GM19452 (cell line): ENCODE measurements around the gene TPT1.
"Not testable (repeated sequence)": the region's sequence is repeated elsewhere in the genome, so short reads cannot be mapped to it uniquely, and the experiment has no call there.

ENCODE experiments used
- ATAC-seq: cut with Tn5 transposase; IDR thresholded peaks from one replicate; pipeline ENCODE4 v1.9.1; 2021; ENCODE audit not compliant: unreplicated experiment

Gene TPT1

DNA sequence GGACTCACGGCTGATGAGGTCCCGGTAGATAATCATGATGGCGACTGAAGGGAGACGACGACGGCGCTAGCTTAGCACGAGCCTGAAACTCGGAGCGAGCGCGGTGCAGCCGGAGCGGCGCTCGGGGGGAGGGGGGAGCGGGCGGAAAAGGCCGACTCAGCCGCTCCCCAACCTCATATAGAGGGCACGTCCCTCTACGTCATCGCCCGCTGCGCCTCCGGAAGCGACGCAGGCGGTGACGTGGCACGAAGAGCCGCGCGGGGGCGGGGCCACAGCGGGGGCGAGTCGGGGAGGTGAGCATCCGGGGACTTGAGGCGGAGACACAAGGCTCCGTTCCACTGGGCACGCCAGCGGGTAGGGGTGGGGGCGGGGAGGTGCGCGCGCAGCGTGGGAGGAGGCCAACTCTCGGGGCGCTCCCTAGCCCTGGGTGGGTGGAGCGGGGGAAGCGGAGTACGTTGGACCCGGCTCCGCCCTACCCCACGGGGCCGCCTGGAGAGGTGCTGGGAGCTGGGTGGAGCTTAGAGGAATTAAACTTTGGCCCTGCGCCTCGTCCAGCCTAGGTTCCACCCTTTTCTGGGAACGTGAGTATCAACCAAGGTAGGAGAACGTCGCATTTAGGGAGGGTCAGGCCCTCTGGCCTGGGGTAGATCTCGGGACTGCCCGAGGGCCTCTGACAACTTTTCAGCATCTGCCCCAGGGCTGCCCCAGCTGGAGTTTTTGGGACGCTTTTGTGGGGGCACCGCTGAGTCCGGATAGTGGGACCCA, at the start of gene TPT1:
Gene TPT1, minus strand, starts transcription at position 150 of the 765 bp plus-strand sequence. Its CDS starts 114 bp downstream, at position 36.
- peak; percentile 84 for ATAC-seq

DNA sequence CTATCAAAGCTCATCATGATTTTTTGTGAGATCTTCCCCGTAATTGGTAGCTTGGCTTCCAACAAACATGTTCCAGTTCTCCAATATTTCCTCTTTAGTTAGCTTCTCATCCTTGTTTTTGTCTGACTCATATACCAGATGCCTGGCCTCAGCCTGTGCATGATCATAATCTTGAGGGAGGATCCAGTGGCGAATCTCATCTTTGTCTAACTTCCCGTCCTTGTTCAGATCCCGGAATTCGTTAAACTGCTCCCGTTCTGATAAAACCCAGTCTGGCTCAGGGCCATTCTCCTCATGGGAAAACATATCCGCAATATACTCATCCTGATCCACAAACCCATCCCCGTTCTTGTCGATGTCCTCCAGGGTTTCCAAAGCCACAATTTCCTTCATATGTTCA, 49.4 kb upstream of the TPT1 start:
- not testable (repeated sequence) for ATAC-seq

GRCh38 chr13:45388664-45389063, 47.7 kb upstream of the TPT1 start:
- ATAC-seq: no peak

DNA sequence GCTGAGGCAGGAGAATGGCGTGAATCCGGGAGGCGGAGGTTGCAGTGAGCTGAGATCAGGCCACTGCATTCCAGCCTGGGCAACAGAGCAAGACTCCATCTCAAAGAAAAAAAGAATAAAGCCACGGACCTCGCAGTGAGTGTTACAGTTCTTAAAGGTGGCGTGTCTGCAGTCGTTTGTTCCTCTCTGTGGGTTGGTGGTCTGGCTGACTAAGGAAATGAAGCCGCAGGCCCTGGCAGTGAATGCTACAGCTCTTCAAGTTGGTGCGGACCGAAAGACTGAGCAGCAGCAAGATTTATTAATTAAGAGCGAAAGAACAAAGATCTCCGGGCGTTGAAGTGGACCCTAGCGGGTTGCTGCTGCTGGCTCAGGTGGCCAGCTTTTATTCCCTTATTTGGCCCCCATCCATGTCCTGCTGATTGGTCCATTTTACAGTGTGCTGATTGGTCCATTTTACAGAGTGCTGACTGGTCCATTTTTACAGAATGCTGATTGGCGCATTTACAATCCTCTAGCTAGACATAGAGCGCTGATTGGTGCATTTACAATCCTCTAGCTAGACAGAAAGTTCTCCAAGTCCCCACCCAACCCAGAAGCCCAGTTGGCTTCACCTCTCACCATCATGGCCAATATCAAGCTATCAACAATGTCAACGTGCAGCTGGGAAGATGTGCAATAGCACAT, 46.1 kb upstream of the TPT1 start:
- ATAC-seq: not testable (repeated sequence)

DNA sequence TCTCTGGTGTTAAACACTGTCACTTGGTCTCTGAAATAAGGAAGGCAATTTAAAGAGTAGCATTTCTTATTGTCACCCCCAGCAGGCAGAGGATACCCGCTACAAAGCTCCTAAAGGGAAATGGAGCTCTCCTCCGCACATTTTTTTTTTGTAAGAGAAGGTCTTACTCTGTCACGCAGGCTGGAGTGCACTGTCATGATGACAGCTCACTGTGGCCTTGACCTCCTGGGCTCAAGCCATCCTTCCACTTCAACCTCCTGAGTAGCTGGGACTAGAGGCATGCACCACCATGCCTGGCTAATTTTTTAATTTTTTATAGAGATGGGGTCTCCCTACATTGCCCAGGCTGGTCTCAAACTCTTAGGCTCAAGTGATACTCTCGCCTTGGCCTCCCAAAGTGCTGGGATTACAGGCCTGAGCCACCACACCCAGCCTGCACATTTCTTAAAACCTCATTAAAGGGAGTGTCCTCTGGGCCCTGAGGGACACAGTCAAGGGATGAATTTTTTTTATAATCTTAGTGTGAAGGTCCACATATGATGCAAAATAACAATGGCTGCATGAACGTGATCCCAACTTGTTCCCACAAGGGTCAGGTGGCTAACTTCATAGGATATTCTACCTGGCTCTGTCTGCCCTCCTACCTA, 45.0 kb upstream of the TPT1 start:
- ATAC-seq: no peak

DNA sequence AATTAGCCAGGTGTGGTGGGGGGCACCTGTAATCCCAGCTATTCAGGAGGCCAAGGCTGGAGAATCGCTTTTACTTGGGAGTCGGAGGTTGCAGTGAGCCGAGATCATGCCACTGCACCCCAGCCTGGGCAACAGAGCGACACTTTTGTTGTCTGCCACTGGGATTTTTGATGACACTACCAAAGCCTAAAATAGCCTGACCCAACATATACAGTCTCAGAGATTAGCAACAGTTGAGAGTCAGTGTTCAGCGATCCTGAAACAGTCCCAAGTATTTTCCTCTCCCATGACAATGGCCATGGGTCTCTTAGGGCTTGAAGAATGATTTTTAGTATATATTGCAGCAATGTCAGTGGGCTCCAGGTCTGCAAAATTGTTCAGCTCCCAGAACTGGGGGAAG, 44.3 kb upstream of the TPT1 start:
- ATAC-seq: no peak

DNA sequence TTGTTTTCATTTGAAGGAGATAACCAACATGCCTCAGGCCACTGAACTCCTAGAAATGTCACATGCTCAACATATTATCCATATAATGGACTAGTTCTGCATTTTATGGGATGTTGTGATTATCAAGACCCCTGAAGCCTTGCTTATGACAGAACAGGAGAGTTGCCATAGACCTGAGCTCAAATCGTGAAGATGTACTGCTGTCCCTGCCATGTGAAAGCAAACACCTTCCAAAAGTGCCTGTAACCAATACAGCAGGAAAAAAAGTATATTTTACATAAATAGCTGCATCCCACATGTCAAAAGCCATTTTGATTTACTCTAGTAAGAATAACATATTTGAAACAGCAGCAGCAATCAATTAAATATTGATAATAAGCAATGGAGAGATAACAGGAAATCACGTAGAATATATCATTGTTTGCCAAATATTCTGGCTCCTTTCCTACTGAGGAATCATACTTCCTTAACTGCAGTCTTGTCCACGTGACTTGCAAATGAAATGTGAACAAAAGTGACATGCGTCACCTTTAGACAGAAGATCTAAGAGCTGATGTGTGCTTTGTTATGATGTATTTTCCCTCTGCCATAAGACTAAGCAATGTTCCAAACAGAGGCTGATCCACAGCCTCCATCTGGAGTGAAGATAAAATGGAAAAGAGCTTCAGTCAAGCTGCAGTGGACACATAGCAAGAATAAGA, 43.6 kb upstream of the TPT1 start:
- ATAC-seq: no peak

DNA sequence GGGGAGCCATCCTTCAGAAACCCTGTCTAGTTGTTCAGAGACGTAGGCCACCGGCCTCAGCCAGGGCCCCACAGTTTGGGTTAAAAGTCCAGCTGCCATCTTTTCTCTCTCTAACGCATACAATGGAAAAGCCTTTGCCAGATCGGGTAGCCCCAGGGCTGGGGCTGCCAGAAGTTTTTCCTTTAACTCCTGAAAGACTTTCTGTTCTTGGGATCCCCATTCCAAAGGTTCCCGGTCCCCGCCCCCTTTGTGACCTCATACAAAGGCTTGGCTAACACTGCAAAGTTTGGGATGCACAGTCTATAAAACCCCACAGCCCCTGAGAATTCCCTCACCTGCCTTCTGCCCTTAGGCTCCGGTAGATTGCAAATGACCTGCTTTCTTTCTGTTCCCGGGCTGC, 41.8 kb upstream of the TPT1 start:
- ATAC-seq: not testable (repeated sequence)

GRCh38 chr13:45381196-45381595, 40.2 kb upstream of the TPT1 start:
- no peak for ATAC-seq

DNA sequence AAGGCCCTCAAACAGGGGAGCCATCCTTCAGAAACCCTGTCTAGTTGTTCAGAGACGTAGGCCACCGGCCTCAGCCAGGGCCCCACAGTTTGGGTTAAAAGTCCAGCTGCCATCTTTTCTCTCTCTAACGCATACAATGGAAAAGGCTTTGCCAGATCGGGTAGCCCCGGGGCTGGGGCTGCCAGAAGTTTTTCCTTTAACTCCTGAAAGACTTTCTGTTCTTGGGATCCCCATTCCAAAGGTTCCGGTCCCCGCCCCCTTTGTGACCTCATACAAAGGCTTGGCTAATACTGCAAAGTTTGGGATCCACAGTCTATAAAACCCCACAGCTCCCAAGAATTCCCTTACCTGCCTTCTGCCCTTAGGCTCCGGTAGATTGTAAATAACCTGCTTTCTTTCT, 39.7 kb upstream of the TPT1 start:
- not testable (repeated sequence) for ATAC-seq

GRCh38 chr13:45379516-45379915, 38.5 kb upstream of the TPT1 start:
- not testable (repeated sequence) for ATAC-seq

GRCh38 chr13:45378786-45379185, 37.8 kb upstream of the TPT1 start:
- not testable (repeated sequence) for ATAC-seq

- ATAC-seq: not testable (repeated sequence)
Measured at GRCh38 chr13:45377314-45377713, 36.3 kb upstream of the TPT1 start.

DNA sequence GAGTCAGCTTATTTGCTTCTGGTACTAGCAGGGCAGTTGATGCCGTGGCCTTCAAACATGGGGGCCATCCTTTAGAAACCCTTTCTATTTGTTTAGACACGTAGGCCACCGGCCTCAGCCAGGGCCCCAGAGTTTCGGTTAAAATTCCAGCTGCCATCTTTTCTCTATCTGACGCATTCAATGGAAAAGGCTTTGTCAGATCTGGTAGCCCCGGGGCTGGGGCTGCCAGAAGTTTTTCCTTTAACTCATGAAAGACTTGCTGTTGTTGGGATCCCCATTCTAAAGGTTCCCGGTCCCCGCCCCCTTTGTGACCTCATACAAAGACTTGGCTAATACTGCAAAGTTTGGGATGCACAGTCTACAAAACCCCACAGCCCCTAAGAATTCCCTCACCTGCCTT, 35.7 kb upstream of the TPT1 start:
- ATAC-seq: not testable (repeated sequence)

DNA sequence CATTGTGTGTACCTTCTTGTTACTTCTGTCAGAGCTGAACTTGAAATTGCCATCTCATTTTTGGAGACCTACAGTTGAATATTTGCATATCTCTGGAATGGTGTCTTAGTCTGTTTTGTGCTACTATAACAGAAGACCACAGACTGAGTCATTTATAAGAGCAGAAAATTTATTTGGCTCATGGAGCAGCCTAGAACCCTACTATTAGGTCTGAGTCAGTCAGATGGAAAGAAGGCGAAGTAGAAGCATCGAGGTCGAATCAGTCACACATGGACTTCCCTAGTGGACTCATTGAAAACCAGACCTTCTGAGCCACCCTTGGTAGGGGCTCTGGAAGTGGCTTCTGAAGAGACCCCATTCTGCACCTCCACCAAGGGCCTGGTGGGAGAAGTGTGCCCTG, 33.9 kb upstream of the TPT1 start:
- no peak for ATAC-seq

DNA sequence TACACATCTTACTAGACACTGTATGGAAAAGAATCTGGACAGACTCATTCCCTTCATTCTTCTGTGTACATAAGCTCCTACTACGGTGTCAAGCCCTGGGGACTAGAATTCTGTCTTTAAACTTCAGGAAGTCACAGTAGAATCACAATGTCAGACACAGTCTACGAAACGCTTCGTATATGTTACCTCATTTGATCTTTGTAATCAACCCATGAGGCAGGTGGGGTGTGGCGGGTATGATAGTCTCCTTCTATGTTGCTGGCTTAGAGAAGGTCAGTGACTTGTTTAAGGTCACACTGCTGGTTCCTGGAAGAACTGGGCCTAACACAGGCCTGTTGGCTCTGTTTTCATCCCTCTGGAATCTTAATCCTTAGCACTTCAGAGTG, 32.2 kb upstream of the TPT1 start:
- ATAC-seq: no peak

DNA sequence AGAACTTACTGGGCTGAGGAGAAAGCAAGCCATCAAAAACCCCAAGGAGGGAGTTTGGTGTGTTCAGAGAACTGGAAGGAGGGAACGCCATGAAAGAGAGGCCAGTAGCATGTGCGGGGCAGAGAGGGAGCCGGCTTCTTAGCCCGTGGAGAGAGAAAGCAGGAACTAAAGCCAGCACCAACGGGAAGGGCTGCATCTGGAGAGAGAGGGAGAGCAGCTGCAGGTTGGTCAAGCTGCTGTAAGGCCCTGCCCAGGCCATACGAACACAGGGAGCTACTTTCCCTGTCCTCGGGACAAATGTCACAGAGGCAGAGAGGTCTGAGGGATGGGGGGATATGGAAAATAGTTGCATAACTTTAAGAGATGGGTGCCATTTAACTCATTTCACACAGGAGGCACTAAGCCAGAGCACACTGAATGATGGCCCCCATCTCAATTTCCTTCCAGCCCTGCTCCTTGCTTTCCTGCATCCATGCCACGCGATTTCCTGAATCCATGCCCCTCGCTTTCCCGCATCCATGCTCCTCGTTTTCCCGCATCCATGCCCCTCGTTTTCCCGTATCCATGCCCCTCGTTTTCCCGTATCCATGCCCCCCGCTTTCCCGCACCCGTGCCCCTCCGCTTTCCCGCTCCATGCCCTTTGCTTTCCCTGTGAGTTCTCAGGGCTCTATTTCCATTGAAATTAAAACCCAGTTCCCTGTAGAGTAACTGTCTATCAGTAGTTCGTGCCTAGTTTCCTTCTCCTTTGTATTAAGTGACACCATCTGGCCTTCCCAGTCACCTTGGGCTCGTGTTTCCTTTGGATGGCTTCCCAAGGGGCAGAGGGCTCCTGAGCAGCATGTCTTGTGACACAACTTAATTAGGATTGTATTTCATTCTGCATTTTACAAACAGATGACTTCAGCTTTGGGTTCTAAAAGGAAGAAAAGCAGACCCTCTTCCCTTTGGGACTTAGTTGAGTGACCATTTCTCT, 31.5 kb upstream of the TPT1 start:
- no peak for ATAC-seq

DNA sequence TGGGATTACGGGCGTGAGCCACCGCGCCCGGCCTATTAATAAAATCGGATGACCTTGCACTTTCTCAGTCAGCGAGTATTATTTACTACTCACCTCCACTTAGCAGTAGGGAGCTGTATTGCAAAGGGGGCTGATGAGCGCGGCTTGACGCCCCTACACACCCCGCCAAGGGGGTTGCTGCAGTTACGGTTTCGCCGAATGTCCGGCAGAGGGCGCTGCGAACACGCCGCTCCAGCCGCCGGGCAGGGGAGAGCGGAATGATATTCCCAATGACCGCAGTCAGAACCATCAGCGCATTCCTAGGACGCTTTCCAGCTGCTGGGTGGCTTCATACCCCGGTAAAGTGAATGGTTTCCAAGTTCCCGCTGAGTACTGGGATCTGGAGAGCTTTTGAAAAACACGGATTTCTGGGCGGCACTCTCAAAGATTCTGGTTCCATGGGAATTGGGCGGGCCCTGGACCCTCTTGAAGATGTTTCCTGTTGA, 30.0 kb upstream of the TPT1 start:
- ATAC-seq: no peak

DNA sequence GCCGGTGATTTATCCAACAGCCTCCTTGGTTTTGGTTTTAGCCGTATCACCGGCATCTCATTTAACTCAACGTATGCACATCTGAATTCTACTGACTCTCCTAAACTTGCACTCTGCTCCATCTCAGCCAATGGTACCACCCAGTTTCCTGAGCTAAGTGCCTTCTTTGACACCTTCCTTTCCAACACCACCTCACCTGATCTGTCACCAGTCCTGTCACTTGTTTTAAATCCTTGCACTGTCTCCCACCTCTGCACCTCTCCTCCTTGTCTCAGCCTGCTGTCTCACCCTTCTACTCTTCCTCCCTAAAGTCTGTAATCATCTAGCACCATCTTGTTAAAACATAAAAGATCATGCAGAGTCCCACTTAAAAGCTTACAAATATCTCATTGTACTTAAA, 28.1 kb upstream of the TPT1 start:
- no peak for ATAC-seq

- ATAC-seq: no peak
Measured at GRCh38 chr13:45368571-45368970, 27.6 kb upstream of the TPT1 start.
